CD4-positive, alpha-beta T cell treated with Interleukin-17A for 4 hours (primary cell): ENCODE data around the gene LRRC32.

Experiments used
- DNase-seq: peaks from one replicate; pipeline ENCODE4 v3.0.0-alpha.2; 2020; ENCODE audit warnings: mixed read lengths

Gene LRRC32

GRCh38 chr11:76661834-76662434, 8.6 kb downstream of the LRRC32 start:
- no peak for DNase-seq

- DNase-seq, result no peak
Observed at GRCh38 chr11:76661306-76661751, 9.2 kb downstream of the LRRC32 start.

GRCh38 chr11:76660533-76661305, 9.8 kb downstream of the LRRC32 start:
- DNase-seq, result no peak

- DNase-seq, result no peak
Observed at GRCh38 chr11:76659672-76660532, 10.6 kb downstream of the LRRC32 start.

GRCh38 chr11:76658651-76659650, 11.6 kb downstream of the LRRC32 start:
- DNase-seq, result no peak

- DNase-seq, result no peak
Observed at GRCh38 chr11:76658231-76658630, 12.3 kb downstream of the LRRC32 start.

GRCh38 chr11:76657187-76658170, 13.1 kb downstream of the LRRC32 start:
- no peak for DNase-seq

GRCh38 chr11:76656571-76657081, 13.9 kb downstream of the LRRC32 start:
- DNase-seq, result no peak

GRCh38 chr11:76656050-76656531, 14.5 kb downstream of the LRRC32 start:
- DNase-seq, result no peak

- DNase-seq, result no peak
Observed at GRCh38 chr11:76655501-76656049, 15.0 kb downstream of the LRRC32 start.

- no peak for DNase-seq
Observed at GRCh38 chr11:76654980-76655379, 15.6 kb downstream of the LRRC32 start.

- no peak for DNase-seq
Observed at GRCh38 chr11:76654298-76654851, 16.2 kb downstream of the LRRC32 start.

GRCh38 chr11:76653674-76654284, 16.8 kb downstream of the LRRC32 start:
- no peak for DNase-seq

- no peak for DNase-seq
Observed at GRCh38 chr11:76653012-76653673, 17.4 kb downstream of the LRRC32 start.

GRCh38 chr11:76649851-76650372, 20.6 kb downstream of the LRRC32 start:
- DNase-seq, result no peak

- no peak for DNase-seq
Observed at GRCh38 chr11:76649011-76649410, 21.5 kb downstream of the LRRC32 start.

GRCh38 chr11:76648061-76648460, 22.5 kb downstream of the LRRC32 start:
- DNase-seq, result no peak

- DNase-seq, result no peak
Observed at GRCh38 chr11:76646882-76647534, 23.5 kb downstream of the LRRC32 start.
